K562 (cell line): ENCODE measurements around the gene ZNF239. TPM values are rescaled to one million over a fixed set of nuclear protein-coding genes. Genes with fewer than 3 reads are reported as not detected.

ENCODE experiments used
- ATAC-seq: fragments of 200-7000 bp; cut with Tn5 transposase; 3 replicates; pipeline ENCODE4 v1.9.1; 2020; ENCODE audit warnings: moderate library complexity
- BruUV-seq: library from RNA; stranded (reverse); fragments of 400-500 nt; replicated peaks from 2 replicates; lab custom pipeline; 2021; lab: Mats Ljungman, UMichigan
- CTCF ChIA-PET: fragments of 300-600 bp; formaldehyde crosslinking; extraction: SDS; loops from one replicate; lab custom pipeline; 2021; ENCODE audit warnings: low intra/inter-chr PET ratio; lab: Yijun Ruan, JAX
- POLR2A ChIA-PET: fragments of 300-600, 350-650 bp; sonication (Branson Sonifier 250); formaldehyde crosslinking; extraction: SDS; loops from one replicate; lab custom pipeline; 2021; ENCODE audit warnings: antibody characterized with exemption, inconsistent platforms; lab: Yijun Ruan, JAX
- DNase-seq, 4 experiments: peaks; one replicate each; pipeline versions ENCODE4 v3.0.0 to v3.0.0-alpha.2; 2011 to 2018; ENCODE audit warnings: low spot score in 3 of 4, mixed read lengths in 3 of 4; ENCODE audit errors: extremely low read depth in 1 of 4
- FAIRE-seq: peaks from 2 replicates; lab custom pipeline; 2011; peaks lifted over from hg19 to GRCh38; lab: Jason Lieb, UNC
- H2AFZ ChIP-seq: 2 replicates; pipeline ENCODE4 v1.6.0; 2011; ENCODE audit warnings: low read depth, low read length, control low read depth, inconsistent platforms
- H3K27ac ChIP-seq: fragments of 200-600 bp; 3 replicates; pipeline ENCODE4 v1.8.0; 2011; ENCODE audit warnings: low read depth, mild to moderate bottlenecking, control low read depth, inconsistent platforms, low read length, moderate library complexity, mixed read lengths; ENCODE audit errors: extremely low read depth
- H3K27me3 ChIP-seq, 2 experiments: fragments of 300-600 bp in 1 of 2; 2 replicates in 1 of 2; 3 replicates in 1 of 2; pipeline versions ENCODE4 v1.6.0 to v1.8.0; 2011; ENCODE audit warnings: inconsistent platforms in 2 of 2, low read length in 2 of 2, mild to moderate bottlenecking in 1 of 2, mixed read lengths in 1 of 2, moderate library complexity in 1 of 2; ENCODE audit not compliant: control insufficient read depth in 2 of 2, insufficient read depth in 2 of 2
- H3K36me3 ChIP-seq: fragments of 300-600 bp; 3 replicates; pipeline ENCODE4 v1.8.0; 2011; ENCODE audit warnings: mild to moderate bottlenecking, low read length, inconsistent platforms; ENCODE audit not compliant: control insufficient read depth, insufficient read depth
- H3K4me1 ChIP-seq, 2 experiments: fragments of 200-600 bp in 1 of 2; replicated peaks in 1 of 2; 2 replicates in 1 of 2; 3 replicates in 1 of 2; pipeline versions ENCODE4 v1.5.1 to v1.8.0; 2011; ENCODE audit warnings: inconsistent platforms in 2 of 2, low read length in 2 of 2, mild to moderate bottlenecking in 1 of 2, mixed read lengths in 1 of 2, moderate library complexity in 1 of 2; ENCODE audit not compliant: control insufficient read depth in 2 of 2, insufficient read depth in 2 of 2
- H3K4me2 ChIP-seq: 2 replicates; pipeline ENCODE4 v1.6.1; 2011; ENCODE audit warnings: low read length, control low read depth, inconsistent platforms, mixed read lengths; ENCODE audit not compliant: insufficient read depth
- H3K4me3 ChIP-seq: fragments of 200-600 bp; sonication (generic), shearing (Covaris generic); 2 replicates; pipeline ENCODE4 v1.5.1; 2016; ENCODE audit warnings: control low read depth, inconsistent platforms
- H3K79me2 ChIP-seq: fragments of 200-600 bp; 3 replicates; pipeline ENCODE4 v1.8.0; 2011; ENCODE audit warnings: low read length, inconsistent platforms; ENCODE audit not compliant: control insufficient read depth, insufficient read depth
- H3K9ac ChIP-seq, 2 experiments: 2 replicates each; pipeline versions ENCODE4 v1.6.0 to v1.6.1; 2011; ENCODE audit warnings: low read depth in 2 of 2, low read length in 2 of 2, control low read depth in 1 of 2, inconsistent platforms in 1 of 2, mild to moderate bottlenecking in 1 of 2, mixed read lengths in 1 of 2; ENCODE audit not compliant: insufficient read depth in 1 of 2
- H3K9me1 ChIP-seq: one replicate; pipeline ENCODE4 v1.6.0; 2011; ENCODE audit warnings: inconsistent platforms, mild to moderate bottlenecking, low read length, moderate library complexity; ENCODE audit not compliant: control insufficient read depth, insufficient read depth
- H3K9me3 ChIP-seq: replicated peaks from 2 replicates; pipeline ENCODE4 v1.5.1; 2011; ENCODE audit warnings: low read depth, low read length, inconsistent platforms; ENCODE audit not compliant: control insufficient read depth, insufficient read depth
- H4K20me1 ChIP-seq: replicated peaks from 2 replicates; pipeline ENCODE4 v1.6.1; 2011; ENCODE audit warnings: low read length, inconsistent platforms, mixed read lengths; ENCODE audit not compliant: control insufficient read depth, insufficient read depth
- CHD2 ChIP-seq: IDR thresholded peaks from 2 replicates; pipeline ENCODE4 v1.6.1; 2011; ENCODE audit warnings: low read depth, low read length
- ESRRA ChIP-seq: fragments of 450-650 bp; IDR thresholded peaks from 2 replicates; pipeline ENCODE4 v1.6.1; 2014; ENCODE audit warnings: low read depth, mild to moderate bottlenecking, moderate library complexity, borderline replicate concordance
- MEF2A ChIP-seq: IDR thresholded peaks from 2 replicates; pipeline ENCODE4 v1.6.1; 2011; ENCODE audit warnings: low read depth, mild to moderate bottlenecking, low read length, moderate library complexity; ENCODE audit not compliant: control insufficient read depth
- TAL1 ChIP-seq: fragments of 450-650 bp; IDR thresholded peaks from 2 replicates; pipeline ENCODE4 v1.6.1; 2016; ENCODE audit warnings: mild to moderate bottlenecking
- TARDBP ChIP-seq: fragments of 450-650 bp; IDR thresholded peaks from 2 replicates; pipeline ENCODE4 v1.6.1; 2016
- WGBS: fragments of 100-300 bp; shearing (Covaris generic); methylation state at CpG from one replicate; pipeline ENCODE4 v1.1.6; 2016; ENCODE audit warnings: low coverage, mixed read lengths; ENCODE audit not compliant: insufficient coverage; ENCODE audit errors: missing lambda C conversion rate; 5-methylcytosine and 5-hydroxymethylcytosine counted together
- in situ Hi-C: fragments of 300-500 bp; cut with MboI; formaldehyde crosslinking; loops from 4 replicates; pipeline ENCODE4 v1.15.0; 2018; ENCODE audit warnings: inconsistent platforms, mixed read lengths
- intact Hi-C: fragments of 100-400 bp; cut with micrococcal nuclease; formaldehyde crosslinking; loops from 2 replicates; pipeline ENCODE4 v1.14.2; 2022
- polyA plus RNA-seq, 8 experiments: library from polyadenylated mRNA; depleted of rRNA in 4 of 8; stranded (reverse) in 5 of 8; unstranded in 3 of 8; fragments of >200 nt; fragmentation: Nextera tagmentation in 2 of 8; fragmentation: Illumina TruSeq in 1 of 8; extraction: Ambion mirVana in 2 of 8; extraction: Trizol in 1 of 8; gene quantifications; 2 replicates each; pipeline versions ENCODE4 v1.2.1 to v1.2.3, GENCODE V29; 2011 to 2014; ENCODE audit warnings: inconsistent platforms in 1 of 8, missing spikeins in 1 of 8
- total RNA-seq, 7 experiments: library from RNA; depleted of rRNA in 6 of 7; stranded (reverse); fragments of >200 nt in 6 of 7; fragmentation: Illumina TruSeq in 2 of 7; extraction: Trizol in 2 of 7; gene quantifications; 2 replicates each; pipeline versions ENCODE4 v1.2.1 to v1.2.3, GENCODE V29; 2011 to 2021; ENCODE audit warnings: low replicate concordance in 1 of 7
- TF ChIP-seq, protein P1 (sequence below): fragments of 450-650 bp; IDR thresholded peaks from one replicate; pipeline ENCODE4 v1.6.1; 2018; ENCODE audit warnings: mild to moderate bottlenecking, moderate library complexity; ENCODE audit not compliant: partially characterized antibody

The ZNF239 gene
- total and polyA plus RNA-seq, 9 of the 15 experiments (the other 6 are each of a cell fraction or from before 2014, with no cell fraction given): 13.7 to 26.7 (median 23.4) TPM

DNA sequence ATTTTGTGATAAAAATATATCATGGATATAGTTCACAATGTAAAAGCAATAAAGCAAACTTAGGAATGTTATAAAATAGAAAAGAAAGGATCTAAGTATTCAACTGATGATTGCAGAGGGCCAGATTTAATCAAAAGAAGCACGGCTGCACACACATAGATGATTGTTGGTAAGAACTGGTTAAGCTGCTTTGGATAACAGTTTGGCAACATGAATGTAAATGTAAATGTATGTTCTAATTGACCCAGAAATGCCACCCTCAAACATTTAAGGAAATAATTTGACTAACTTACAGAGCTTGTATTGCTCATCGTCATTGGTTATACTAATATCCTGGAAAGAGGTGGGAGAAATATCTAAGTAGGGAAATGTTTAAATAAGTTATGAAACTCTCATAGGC is 45.0 kb upstream of the ZNF239 start:
- BruUV-seq: no TSS peak
- Histone ChIP-seq H3K27ac (no peak overlapping the region), H3K9ac (no peak overlapping the region), H3K9me3 (peaks cover 21% of the 10 kb centered on the region), H3K79me2 (no peaks in the 10 kb centered on the region), H4K20me1 (no peaks in the 10 kb centered on the region), H3K27me3 (no peaks in the 10 kb centered on the region), H3K4me3 (no peak overlapping the region), H2AFZ (no peak overlapping the region), H3K36me3 (peaks cover 26% of the 10 kb centered on the region), H3K4me2 (no peak overlapping the region), H3K4me1 (no peaks in the 10 kb centered on the region), H3K9me1 (no peaks in the 10 kb centered on the region)
- in situ Hi-C loops: no loop called here
- no peak for FAIRE-seq
- no peak for DNase-seq
- CTCF ChIA-PET: no interaction called here
- ATAC-seq: no peak
- TF ChIP-seq CHD2 (no peak), MEF2A (no peak), TAL1 (no peak), TARDBP (no peak), ESRRA (no peak)
- TF ChIP-seq, protein P1, sequence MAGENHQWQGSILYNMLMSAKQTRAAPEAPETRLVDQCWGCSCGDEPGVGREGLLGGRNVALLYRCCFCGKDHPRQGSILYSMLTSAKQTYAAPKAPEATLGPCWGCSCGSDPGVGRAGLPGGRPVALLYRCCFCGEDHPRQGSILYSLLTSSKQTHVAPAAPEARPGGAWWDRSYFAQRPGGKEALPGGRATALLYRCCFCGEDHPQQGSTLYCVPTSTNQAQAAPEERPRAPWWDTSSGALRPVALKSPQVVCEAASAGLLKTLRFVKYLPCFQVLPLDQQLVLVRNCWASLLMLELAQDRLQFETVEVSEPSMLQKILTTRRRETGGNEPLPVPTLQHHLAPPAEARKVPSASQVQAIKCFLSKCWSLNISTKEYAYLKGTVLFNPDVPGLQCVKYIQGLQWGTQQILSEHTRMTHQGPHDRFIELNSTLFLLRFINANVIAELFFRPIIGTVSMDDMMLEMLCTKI: no peak
- intact Hi-C loops: no loop called here
- POLR2A ChIA-PET: interaction anchor here (1.6 kb wide), 1 partner anchor 13 kb away, joined by 3 read pairs; the partner anchor contains the start of gene ZNF485
- WGBS: 90% methylated on average over 2 of the region's 2 CpGs
